Type B pancreatic cell (in vitro differentiated cells): ENCODE results near the gene TXNRD1. TPM values are rescaled to one million over a fixed set of nuclear protein-coding genes. Genes with fewer than 3 reads are reported as not detected.

Experiments used
- DNase-seq: peaks from one replicate; pipeline ENCODE4 v3.0.0; 2021; ENCODE audit warnings: mixed read lengths; ENCODE audit not compliant: unreplicated experiment; ENCODE audit errors: extremely low spot score
- H3K27ac Mint-ChIP-seq: 2 replicates; pipeline ENCODE4 v1.8.0; 2021; ENCODE audit warnings: mild to moderate bottlenecking, mixed read lengths
- H3K27me3 Mint-ChIP-seq: 2 replicates; pipeline ENCODE4 v1.8.0; 2021; ENCODE audit warnings: mixed read lengths
- H3K36me3 Mint-ChIP-seq: 2 replicates; pipeline ENCODE4 v1.8.0; 2021; ENCODE audit warnings: mixed read lengths
- H3K4me1 Mint-ChIP-seq: one replicate; pipeline ENCODE4 v1.8.0; 2021; ENCODE audit warnings: mixed read lengths; ENCODE audit not compliant: unreplicated experiment
- H3K4me3 Mint-ChIP-seq: 2 replicates; pipeline ENCODE4 v1.8.0; 2021; ENCODE audit warnings: mild to moderate bottlenecking, mixed read lengths
- H3K9me3 Mint-ChIP-seq: 2 replicates; pipeline ENCODE4 v1.8.0; 2021; ENCODE audit warnings: mixed read lengths
- CTCF ChIP-seq: fragments of 200-600 bp; sonication (generic); conservative IDR thresholded peaks from 2 replicates; pipeline ENCODE4 v1.5.0; 2021; ENCODE audit warnings: antibody characterized with exemption, mild to moderate bottlenecking
- total RNA-seq: library from RNA; stranded (reverse); gene quantifications from 2 replicates; pipeline ENCODE4 v1.2.1, GENCODE V29; 2021; ENCODE audit warnings: low replicate concordance

TXNRD1 gene
- total RNA-seq, 1 donor from 2014 or later, result 94.7 TPM

- H3K27ac Mint-ChIP-seq, result peak overlapping the region; percentile 33
- no peak overlapping the region for H3K4me3 Mint-ChIP-seq
- no peak for DNase-seq
- no peak for TF ChIP-seq CTCF
- H3K36me3 Mint-ChIP-seq, result peaks cover 39% of the 10 kb centered on the region
- no peaks in the 10 kb centered on the region for H3K4me1 Mint-ChIP-seq
- H3K9me3 Mint-ChIP-seq, result no peaks in the 10 kb centered on the region
- H3K27me3 Mint-ChIP-seq, result no peaks in the 10 kb centered on the region
These were observed 100.0 kb downstream of the TXNRD1 start for GRCh38 chr12:104315326-104316224.

- Mint-ChIP-seq H3K9me3 (no peaks in the 10 kb centered on the region), H3K36me3 (peaks cover 47% of the 10 kb centered on the region), H3K27me3 (no peaks in the 10 kb centered on the region), H3K27ac (no peak overlapping the region), H3K4me3 (no peak overlapping the region), H3K4me1 (no peaks in the 10 kb centered on the region)
- no peak for TF ChIP-seq CTCF
- no peak for DNase-seq
These were observed 101.4 kb downstream of the TXNRD1 start for GRCh38 chr12:104316936-104317335.

DNA sequence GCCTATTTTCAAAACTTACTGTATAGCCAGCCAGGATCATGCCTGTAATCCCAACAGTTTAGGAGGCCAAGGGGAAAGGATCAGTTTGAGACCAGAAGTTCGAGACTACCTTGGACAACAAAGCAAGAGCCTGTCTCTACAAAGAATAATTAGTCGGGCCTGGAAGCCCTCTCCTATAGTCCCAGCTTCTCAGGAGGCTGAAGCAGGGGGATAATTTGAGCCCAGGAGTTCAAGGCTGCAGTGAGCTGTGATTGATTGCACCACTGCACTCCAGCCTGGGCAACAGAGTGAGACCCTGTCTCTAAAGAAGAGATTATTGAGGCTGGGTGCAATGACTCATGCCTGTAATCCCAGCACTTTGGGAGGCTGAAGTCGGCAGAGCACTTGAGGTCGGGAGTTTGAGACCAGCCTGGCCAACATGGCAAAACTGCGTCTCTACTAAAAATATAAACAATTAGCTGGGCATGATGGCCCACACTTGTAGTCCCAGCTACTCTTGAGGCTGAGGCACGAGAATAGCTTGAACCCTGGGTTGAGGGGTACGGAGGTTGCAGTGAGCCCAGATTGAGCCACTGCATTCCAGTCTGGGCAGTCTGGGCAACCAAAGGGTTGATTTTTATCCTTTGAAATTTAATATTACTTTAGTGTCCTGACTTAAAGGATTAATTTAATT, 102.1 kb downstream of the TXNRD1 start:
- no peaks in the 10 kb centered on the region for H3K9me3 Mint-ChIP-seq
- DNase-seq, result no peak

GRCh38 chr12:104319028-104319427, 103.4 kb downstream of the TXNRD1 start:
- no peaks in the 10 kb centered on the region for H3K4me1 Mint-ChIP-seq
- no peaks in the 10 kb centered on the region for H3K9me3 Mint-ChIP-seq
- no peak overlapping the region for H3K27ac Mint-ChIP-seq
- DNase-seq, result no peak
- H3K27me3 Mint-ChIP-seq, result no peaks in the 10 kb centered on the region
- H3K4me3 Mint-ChIP-seq, result no peak overlapping the region
- no peak for TF ChIP-seq CTCF
- peaks cover 47% of the 10 kb centered on the region for H3K36me3 Mint-ChIP-seq

More for the DNA sequence above, 102.1 kb downstream of the TXNRD1 start:
- Mint-ChIP-seq H3K4me3 (no peak overlapping the region), H3K4me1 (no peaks in the 10 kb centered on the region), H3K27ac (no peak overlapping the region), H3K27me3 (no peaks in the 10 kb centered on the region), H3K36me3 (peaks cover 49% of the 10 kb centered on the region)
- no peak for TF ChIP-seq CTCF

DNA sequence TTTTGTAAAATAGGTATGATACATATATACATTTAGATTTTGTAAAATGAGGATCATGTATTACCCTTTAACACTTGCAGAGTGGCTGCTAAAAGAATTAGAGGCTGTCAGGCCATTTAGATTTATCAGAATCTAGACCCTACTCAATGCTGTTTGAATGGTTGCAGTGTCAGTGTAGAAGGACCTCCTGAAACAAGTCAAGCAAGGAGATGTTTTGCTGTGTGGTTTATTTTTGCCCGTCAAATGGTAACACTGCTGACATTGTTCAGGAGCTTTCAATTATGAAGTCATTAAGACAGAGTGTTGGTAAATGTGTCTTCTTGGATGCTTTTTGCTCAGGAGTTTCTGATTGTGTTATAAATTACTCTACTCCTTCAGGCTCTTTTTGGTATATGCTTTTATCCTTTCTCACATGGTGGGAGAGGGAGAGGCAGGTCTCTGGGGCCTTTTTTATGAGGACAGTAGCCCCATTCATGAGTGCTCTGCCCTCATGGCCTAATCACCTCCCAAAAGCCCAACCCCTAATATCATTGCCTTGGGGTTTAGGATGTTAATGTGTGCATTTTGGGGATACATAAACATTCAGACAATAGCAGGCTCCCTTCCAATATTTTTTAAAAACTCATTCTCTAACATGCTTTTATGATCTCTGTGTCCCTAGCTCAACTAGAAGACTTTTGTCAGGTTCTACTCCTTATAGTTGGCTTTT, 104.5 kb downstream of the TXNRD1 start:
- no peak for TF ChIP-seq CTCF
- Mint-ChIP-seq H3K4me3 (no peak overlapping the region), H3K27me3 (no peaks in the 10 kb centered on the region), H3K9me3 (no peaks in the 10 kb centered on the region), H3K27ac (peak overlapping the region; percentile 34), H3K4me1 (no peaks in the 10 kb centered on the region), H3K36me3 (peaks cover 52% of the 10 kb centered on the region)
- DNase-seq, result no peak
